Measurements from ENCODE around the gene ARHGEF16. TPM values are rescaled to one million over a fixed set of nuclear protein-coding genes. Genes with fewer than 3 reads are reported as not detected.

ARHGEF16 gene
- total RNA-seq, 1 donor from 2014 or later: 1.5 TPM

DNA sequence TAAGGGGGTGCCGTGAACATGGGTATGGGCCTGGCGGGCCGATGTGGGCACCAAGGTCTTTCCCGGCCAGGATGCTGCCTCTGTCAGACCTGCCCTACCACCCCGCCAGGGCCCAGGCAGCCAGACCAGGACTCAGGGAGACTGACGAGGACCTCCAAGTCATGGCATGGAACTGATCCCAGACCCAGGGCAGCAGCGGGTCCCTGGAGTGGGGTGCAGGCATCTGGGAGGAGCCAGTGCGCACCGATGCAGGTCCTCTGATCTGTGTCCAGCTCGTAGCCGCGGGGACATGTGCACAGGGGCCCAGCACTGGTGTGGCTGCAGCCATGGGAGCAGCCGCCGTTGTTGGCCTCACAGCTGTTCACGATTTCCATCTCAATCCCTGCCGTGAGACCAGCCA lies 56.8 kb downstream of the ARHGEF16 start:
- no peak for DNase-seq (ENCODE audit: extremely low read depth, low read depth, low spot score)

DNA sequence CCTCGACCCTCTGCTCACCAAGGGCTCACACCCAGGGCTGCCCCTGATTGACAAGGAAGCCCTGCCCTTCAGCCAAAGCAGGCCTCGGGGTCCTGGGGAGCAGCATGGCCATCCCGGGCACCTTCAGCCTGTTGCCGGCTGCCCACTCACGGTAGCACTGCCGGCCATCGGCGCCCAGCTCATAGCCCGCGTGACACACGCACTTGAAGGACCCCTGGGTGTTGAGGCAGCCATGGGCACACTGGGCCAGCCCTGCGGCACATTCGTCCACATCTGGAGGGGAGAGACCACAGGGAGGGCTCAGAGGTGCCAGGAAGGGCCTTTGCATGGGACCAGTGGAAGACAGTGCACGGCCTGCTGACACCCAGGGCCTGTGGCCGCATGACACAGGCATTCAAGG lies 57.4 kb downstream of the ARHGEF16 start:
- no peak for DNase-seq (ENCODE audit: extremely low read depth, low read depth, low spot score)

DNA sequence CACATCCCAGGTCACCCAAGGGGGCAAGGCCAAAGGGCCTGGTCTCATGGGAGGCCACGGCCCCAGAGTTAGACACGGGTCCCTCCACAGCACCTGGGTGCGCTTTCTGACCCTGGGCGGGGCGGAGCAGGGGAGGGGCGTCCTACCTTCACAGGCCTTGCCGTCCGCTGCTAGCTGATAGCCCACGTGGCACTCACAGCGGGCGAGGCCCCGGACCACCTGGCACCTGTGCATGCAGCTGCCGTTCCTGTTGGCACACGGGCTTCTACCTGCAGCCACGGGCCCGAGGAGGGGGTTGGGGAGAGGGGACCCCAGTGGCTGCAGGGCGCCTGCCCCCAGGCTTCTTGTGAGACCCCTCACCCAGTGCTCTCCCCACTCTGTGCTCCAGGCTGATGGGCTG lies 59.9 kb downstream of the ARHGEF16 start:
- no peak for DNase-seq (ENCODE audit: extremely low read depth, low read depth, low spot score)

DNA sequence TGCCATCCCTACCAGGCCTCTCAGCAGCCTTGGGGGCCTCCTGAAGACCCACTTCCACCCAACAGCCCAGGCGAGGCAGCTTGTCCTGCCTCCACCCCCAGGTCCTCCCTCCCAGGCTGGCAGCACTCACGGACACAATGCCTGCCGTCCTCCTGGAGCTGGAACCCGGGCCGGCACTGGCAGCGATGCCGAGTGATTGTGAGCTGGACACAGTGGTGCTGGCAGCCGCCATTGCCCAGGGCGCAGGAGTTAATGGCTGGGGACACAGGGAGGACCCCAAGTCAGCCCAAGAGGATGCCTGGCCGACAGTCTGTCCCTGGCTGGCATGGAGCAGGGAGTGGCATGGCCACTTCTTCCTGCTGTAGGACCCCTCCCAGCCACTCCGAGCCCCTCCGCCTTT lies 60.8 kb downstream of the ARHGEF16 start:
- DNase-seq (ENCODE audit: extremely low read depth, low read depth, low spot score): no peak

DNA sequence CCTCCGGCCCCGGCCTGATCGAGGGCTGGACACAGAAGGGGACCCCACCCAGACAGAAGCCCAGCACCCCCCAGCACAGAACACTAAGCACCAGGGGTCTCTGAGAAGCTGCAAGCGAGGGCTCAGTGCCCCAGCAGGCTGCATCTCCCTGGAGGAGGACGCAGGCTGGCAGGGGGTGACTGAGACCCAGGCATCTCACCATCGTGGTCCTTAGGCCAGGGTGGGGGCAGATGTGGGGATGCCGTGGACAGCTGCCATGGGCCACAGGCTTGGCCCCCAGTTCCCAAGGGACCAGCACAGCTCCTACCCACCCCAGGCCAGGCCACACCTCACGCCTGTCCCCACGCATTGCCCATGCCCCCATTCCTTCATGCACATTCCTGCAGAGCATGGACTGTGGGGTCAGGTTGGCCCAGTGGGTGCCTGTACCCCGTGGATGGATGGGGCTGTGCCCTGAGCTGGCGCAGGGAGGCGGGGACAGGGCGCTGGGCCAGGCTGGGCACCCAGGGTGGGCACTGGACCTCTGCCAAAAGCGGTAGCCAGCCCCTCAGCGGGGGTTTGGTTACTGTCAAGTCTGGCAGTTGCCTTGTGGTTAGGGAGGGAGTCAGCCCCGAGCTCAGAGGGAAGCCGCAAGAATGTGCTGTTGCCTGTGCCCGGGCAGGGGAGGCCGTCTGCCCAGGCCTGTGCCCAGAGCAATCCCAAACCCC lies 61.5 kb downstream of the ARHGEF16 start:
- no peak for DNase-seq (ENCODE audit: extremely low read depth, low read depth, low spot score)

DNA sequence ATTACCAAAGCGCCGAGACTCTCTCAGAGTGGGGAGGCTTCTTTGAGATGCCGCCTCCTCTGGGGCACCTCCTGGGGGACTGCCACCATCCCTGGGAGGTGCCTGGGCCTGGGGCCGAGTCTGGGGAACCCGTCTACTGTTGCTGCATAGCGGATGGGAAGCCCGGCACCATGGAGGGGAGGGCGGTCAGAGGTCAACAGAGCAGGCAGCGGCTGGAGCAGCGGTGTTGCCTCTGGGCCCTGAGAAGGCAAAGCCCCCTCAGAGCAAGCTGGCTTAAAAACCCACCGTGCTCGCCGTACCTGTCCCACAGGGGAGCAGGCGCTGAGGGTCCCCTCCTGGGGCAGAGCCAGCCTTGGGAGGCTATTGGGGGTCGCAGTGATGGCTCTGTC lies 62.0 kb downstream of the ARHGEF16 start:
- DNase-seq (ENCODE audit: extremely low read depth, low read depth, low spot score): no peak

DNA sequence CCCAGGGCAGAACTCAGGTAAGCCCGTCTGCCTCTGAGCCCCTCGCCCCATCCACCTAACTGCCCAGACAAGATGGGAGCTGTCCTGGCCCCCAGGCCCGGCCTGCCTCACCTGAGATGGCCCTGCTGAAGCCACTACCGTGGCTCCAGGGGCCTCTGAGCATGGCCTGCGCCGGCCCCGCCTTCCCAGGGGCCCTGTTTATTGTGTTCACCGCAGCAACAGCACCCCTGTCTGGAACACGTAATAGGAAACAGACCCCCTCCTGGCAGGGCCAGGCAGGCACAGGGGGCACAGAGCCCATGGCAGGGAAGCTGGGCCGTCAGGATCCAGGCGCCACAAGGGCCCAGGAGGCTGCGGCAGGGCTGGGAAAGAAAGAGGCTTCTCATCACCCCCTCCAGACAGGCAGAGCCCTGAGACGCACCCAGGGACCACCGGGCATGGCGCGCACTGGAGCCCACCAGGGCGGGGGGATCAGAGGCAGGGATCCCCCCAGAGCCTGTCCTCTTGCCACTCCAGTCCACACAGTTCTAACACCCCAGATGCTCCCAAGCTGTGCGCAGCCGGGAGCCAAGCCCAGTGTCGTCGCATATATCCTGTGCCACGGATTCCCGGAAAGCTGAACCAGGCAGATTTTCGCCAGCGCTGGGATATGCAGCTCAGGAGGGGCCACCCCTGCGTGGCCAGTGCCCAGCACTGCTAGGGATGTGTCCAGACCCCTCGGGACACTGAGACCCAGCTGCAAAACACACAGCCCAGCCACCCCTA lies 62.6 kb downstream of the ARHGEF16 start:
- DNase-seq (ENCODE audit: extremely low read depth, low read depth, low spot score): no peak

DNA sequence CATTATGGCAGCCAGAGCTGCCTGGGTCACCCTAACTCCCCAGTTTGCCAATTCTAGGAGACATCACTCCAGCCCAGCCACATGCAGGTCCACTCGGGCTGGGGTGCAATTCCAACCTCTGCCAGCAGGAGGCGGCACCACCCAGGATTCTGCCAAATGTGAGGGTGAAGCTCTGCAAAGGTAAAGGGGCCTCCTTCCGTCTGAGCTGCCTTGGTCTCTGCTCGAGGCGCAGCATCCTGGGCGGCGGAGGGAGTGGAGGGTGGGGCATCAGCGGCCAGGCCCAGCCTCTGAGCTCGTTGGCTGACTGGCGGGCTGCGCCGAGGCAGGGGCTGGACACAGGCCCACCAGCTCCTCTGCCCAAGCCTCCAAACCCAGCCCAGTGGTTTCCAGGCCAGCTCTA lies 63.8 kb downstream of the ARHGEF16 start:
- DNase-seq (ENCODE audit: extremely low read depth, low read depth, low spot score): no peak

DNA sequence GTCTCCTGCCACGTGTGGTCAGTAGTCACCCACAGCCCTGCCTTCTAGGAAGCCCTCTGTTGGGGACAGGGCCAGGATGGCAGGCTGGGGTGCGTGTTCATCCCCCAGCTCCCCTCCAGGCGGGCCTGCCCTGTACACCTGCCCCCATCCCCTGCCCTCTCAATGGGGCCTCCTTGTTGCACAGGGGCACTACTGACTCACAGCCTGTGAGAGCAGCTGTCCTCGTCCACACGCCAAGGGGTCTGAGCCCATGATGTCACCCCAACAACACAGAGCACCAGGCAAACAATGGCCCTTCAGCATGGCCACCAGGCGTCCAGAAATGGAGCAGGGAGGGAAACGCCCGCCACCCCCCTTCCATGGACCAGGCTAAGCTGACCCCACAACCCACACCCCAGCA lies 64.3 kb downstream of the ARHGEF16 start:
- DNase-seq (ENCODE audit: extremely low read depth, low read depth, low spot score): no peak

DNA sequence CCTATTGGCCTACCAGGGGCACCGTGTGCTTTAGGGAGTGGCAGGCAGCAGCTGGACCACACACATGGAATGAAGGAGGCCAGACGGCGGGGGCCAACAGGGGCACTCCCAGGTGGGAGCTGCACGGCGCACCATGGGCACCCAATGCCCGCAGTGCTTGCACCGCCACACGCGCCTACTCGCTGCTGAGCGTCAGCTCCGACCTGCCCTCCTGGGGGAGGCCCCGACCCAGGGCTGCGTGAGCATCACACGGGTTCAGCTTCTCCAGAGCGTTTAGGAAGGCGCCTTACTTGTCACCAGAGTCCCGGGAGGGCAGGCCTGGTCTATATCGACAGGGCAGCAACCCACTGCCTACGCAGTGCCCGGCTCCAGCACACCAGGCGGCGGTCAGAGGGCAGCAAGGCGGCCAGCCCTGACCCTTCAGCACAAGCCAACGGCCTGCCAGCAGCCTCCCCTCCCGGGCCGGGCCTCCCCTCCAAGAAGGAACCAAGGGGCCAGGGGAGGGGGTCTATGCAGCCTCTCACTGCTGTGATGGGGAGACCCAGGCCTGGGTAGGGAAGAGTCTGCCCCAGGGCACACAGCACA lies 64.9 kb downstream of the ARHGEF16 start:
- DNase-seq (ENCODE audit: extremely low read depth, low read depth, low spot score): no peak

DNA sequence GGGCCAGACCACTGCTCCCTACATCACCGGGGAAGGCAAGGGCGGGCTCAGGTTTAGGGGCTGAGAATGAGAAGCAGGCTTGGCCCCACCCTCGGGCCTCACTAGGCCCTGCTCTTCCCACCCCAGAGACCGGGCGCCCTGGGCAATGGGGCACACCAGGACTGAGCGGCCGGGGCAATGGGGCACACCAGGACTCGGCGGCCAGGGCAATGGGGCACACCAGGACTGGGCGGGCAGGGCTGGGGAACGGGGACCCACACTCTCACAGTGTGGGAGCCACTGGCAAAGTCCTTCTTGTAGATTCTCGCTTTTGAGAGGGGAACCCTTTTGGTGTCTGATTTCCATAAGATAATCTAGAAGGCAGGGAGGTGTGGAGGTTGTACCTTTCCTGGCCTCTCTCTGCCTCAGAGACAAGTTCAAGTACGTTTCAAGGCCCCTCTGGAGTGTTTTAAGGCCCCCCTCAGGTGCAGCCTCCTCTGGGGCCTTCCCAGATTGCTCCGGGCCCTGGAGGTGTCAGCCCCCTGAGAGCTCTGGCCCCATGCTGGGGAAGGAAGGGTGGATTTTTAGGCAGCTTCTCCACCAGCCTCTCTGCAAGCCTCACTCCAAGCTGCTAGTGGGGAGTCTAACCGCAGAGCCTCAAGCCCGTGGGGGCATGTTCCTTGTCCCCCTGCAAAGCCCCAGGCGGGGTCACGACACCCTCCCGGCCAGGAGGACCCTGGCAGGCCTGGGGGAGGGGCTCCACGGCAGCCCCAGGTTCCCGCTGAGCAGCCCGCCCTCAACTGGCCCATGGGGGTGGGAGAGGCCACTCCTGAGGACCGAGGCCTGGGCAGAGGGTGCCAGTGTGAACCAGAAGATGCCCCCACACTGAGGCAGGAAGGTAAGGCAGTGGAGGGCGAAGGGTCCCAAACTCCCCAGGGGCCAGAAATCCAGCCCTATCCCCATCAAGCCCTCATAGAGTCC lies 66.2 kb downstream of the ARHGEF16 start:
- DNase-seq (ENCODE audit: extremely low read depth, low read depth, low spot score): no peak

DNA sequence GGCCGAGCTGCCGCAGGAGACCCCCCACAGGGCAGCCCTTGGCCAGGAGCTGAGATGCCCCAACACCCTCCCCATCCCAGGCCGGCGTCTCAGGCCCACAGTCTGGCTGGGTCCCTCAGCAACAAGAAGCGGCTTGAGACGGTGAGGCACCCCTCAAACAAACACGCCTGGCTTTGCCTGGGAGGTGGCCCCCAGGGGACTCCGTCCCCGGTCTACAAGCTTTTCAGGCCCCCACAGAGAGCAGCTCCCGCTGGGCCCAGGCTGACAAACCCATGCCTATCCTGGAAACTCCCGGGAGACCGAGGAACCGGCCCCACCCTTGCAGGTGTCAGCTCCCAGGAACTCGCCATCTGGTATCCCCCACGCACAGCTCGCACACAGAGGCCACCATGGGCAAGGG lies 67.0 kb downstream of the ARHGEF16 start:
- DNase-seq (ENCODE audit: extremely low read depth, low read depth, low spot score): no peak

DNA sequence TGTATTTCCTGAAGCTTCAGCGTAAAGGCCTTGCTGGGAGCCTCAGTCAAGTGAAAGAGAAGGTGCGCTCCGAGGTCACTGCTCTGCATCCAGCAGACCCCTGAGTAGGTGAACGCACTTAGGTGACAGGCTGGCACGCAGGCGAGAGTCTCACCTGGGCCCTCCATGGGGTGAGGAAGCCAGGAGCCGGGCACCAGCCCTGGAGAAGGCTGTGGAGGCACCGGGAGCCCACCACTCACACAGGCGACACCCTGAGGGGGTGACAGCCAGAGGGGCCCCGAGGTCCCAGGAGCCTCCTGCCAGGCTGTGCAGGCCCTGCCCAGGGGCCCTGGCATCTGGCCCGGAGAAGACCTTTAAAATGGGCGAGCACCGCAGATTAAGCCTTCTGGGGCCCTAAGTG lies 67.6 kb downstream of the ARHGEF16 start:
- DNase-seq (ENCODE audit: extremely low read depth, low read depth, low spot score): no peak

DNA sequence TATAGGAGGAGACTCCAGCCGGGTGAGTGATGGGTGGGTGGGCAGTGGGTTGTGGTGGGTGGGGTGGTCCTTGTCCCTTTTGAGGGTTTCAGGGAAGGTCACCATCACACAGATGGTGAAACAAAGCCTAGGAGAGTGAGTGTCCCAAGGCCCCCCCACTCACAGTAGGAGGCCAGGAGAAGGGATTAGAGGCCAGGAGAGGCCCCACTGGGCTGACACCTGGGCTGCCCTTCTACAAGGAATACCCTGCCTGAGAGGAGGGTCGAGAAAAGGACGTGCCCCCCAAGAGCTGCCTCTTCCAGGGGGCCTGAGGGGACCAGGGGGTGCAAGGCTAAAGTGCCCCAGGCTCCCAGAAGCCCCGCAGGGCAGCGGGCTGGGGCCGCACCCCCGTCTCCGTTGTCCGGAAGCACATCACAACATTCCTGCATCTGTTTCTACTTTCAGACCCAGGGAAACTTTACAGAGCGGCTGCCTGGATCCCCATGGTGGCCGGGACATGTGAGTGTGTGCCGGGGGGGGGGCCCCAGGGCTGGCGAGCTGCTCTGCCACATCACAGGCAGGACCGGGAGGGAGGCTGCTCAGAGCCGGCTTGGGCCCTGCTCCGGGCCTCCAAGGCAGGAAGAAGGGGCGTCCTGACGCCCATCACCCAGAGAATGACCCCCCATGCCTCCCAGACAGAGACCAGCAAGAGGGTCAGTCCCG lies 68.2 kb downstream of the ARHGEF16 start:
- DNase-seq (ENCODE audit: extremely low read depth, low read depth, low spot score): no peak

DNA sequence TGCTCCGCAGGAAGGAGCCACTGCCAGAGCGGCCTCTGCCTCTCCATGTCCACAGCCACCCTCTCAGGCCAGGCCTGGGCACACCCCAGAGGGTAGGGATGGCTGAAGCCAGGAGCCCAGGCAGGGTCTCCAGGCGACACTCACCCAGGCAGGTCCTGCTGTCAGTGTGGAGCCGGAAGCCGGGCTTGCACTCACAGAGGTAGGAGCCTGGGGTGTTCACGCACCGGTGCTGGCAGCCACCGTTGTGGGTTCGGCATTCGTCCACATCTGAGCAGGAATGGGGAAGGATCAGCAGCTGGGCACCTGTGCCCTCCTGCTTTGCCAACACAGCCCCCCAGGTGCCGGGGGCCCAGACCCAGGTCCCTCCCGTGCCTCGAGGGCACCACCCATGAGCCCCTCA lies 69.5 kb downstream of the ARHGEF16 start:
- no peak for DNase-seq (ENCODE audit: extremely low read depth, low read depth, low spot score)

DNA sequence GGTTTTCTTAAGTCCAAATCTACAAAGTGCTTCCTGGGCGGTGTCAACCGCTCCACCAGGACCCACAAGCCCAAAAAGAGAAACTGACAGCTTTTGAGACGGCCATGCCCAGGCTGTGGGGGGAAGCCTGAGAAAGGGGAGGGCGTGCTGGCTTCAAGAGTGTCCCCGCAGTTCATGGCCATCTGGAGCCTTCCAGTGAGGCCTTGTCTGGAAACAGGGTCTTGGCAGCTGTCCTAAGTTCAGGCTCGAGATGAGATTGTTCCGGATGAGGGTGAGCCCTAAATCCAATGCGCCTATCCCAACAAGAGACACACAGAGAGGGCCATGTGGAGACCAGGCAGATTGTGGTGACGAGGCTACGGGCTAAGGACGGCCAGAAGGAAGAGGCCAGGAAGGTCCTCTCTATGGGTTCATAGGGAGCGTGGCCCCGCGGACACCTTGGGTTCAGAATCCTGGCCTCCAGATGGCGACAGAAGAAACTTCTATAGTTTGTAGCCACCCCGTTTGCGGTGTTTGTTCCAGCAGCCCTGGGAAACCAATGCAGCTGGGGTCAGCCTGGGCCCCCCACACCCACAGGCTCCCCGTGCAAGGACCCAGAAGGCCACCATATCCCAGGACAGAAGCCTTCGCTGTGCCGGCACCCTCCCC lies 70.2 kb downstream of the ARHGEF16 start:
- DNase-seq (ENCODE audit: extremely low read depth, low read depth, low spot score): no peak

DNA sequence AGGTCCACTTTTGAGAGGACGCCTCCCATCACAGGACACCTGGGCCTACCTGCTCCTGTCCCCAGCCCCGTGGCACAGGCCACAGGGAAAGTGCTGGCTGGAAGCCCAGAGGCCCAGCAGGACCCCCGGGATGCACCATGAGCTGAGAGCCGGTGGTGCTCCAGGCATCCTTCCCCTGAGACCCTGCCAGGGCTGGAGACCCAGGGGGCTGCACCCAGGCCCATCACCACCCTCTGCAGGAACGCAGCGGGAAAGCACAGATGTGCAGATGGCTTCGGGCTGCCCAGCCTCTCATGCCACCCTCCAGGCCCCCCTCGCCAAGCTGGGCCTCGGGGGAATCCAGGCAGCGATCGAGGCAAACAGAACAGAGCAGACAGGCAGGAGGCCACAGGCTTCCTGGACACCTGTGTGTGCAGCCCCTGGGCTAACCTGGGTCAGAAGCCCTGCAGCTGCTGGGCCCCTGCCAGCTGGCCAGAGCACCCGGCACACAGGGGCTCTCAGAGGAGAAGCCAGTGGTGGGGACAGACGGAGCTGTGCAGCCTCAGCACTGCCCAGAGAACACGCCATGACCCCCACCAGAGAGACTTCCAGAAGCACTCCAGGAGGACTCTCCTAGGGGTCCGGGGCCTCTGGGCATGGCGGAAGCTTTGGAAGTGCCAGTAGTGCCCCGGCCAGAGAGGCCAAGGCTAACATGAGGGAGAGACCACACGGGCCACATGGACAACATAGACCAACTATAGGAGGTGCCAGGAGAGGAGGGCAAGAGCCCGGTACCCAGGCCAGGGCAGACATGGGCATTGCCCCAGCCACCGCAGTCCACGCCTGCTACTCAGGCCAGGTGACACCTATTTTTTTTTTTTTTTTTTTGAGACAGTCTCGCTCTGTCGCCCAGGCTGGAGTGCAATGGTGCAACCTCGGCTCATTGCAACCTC lies 71.4 kb downstream of the ARHGEF16 start:
- no peak for DNase-seq (ENCODE audit: extremely low read depth, low read depth, low spot score)

DNA sequence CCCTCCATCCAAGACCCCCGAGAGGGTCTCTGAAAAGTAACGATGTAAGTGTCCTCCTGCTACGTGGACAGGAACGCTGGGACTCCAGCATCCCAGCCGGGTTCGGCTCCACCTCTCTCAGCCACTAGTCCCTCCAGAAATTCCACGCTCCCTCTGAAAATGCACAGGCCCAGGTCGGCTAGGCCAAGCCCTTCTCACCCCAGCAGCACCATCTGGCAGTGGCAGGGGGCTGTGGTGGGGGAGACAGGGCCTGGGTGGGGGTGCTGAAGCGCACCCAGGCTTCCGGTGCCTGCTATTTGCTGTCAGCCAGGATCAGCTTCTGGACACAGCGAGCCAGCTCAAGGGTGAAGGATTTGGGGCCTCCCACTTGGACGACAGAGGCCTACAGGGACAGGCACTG lies 73.3 kb downstream of the ARHGEF16 start:
- no peak for DNase-seq (ENCODE audit: extremely low read depth, low read depth, low spot score)

Data from glomerular endothelial cell (primary cell).